ENCODE measurements around the gene LRFN2.

Gene LRFN2

GRCh38 chr6:40380271-40380670, 206.9 kb downstream of the LRFN2 start:
- DNase-seq (ENCODE audit: low read depth in 3 of 3, low spot score in 1 of 3) = no peak

GRCh38 chr6:40379811-40380210, 207.4 kb downstream of the LRFN2 start:
- no peak for DNase-seq (ENCODE audit: low read depth in 3 of 3, low spot score in 1 of 3)

GRCh38 chr6:40378725-40379074, 208.5 kb downstream of the LRFN2 start:
- no peak for DNase-seq (ENCODE audit: low read depth in 3 of 3, low spot score in 1 of 3)

GRCh38 chr6:40378071-40378724, 209.0 kb downstream of the LRFN2 start:
- no peak for DNase-seq (ENCODE audit: low read depth in 3 of 3, low spot score in 1 of 3)

- no peak for DNase-seq (ENCODE audit: low read depth in 3 of 3, low spot score in 1 of 3)
These were observed 209.9 kb downstream of the LRFN2 start for GRCh38 chr6:40377173-40377806.

- no peak for DNase-seq (ENCODE audit: low read depth in 3 of 3, low spot score in 1 of 3)
These were observed 211.0 kb downstream of the LRFN2 start for GRCh38 chr6:40376113-40376650.

- DNase-seq (ENCODE audit: low read depth in 3 of 3, low spot score in 1 of 3) = no peak
These were observed 213.9 kb downstream of the LRFN2 start for GRCh38 chr6:40373267-40373666.

GRCh38 chr6:40371621-40372020, 215.5 kb downstream of the LRFN2 start:
- no peak for DNase-seq (ENCODE audit: low read depth in 3 of 3, low spot score in 1 of 3)

- no peak for DNase-seq (ENCODE audit: low read depth in 3 of 3, low spot score in 1 of 3)
These were observed 216.1 kb downstream of the LRFN2 start for GRCh38 chr6:40371095-40371494.

GRCh38 chr6:40369891-40370290, 217.3 kb downstream of the LRFN2 start:
- DNase-seq (ENCODE audit: low read depth in 3 of 3, low spot score in 1 of 3) = no peak

GRCh38 chr6:40369042-40369441, 218.1 kb downstream of the LRFN2 start:
- DNase-seq (ENCODE audit: low read depth in 3 of 3, low spot score in 1 of 3) = no peak

- no peak for DNase-seq (ENCODE audit: low read depth in 3 of 3, low spot score in 1 of 3)
These were observed 224.3 kb downstream of the LRFN2 start for GRCh38 chr6:40362859-40363258.

- no peak for DNase-seq (ENCODE audit: low read depth in 3 of 3, low spot score in 1 of 3)
These were observed 227.4 kb downstream of the LRFN2 start for GRCh38 chr6:40359808-40360207.

GRCh38 chr6:40358473-40359460, 228.4 kb downstream of the LRFN2 start:
- DNase-seq (ENCODE audit: low read depth in 3 of 3, low spot score in 1 of 3) = no peak

- no peak for DNase-seq (ENCODE audit: low read depth in 3 of 3, low spot score in 1 of 3)
These were observed 230.8 kb downstream of the LRFN2 start for GRCh38 chr6:40356242-40356910.

GRCh38 chr6:40355532-40355931, 231.6 kb downstream of the LRFN2 start:
- no peak for DNase-seq (ENCODE audit: low read depth in 3 of 3, low spot score in 1 of 3)

- no peak for DNase-seq (ENCODE audit: low read depth in 3 of 3, low spot score in 1 of 3)
These were observed 232.1 kb downstream of the LRFN2 start for GRCh38 chr6:40355066-40355465.

- DNase-seq (ENCODE audit: low read depth in 3 of 3, low spot score in 1 of 3) = no peak
These were observed 233.2 kb downstream of the LRFN2 start for GRCh38 chr6:40353967-40354452.

GRCh38 chr6:40353197-40353966, 233.8 kb downstream of the LRFN2 start:
- no peak for DNase-seq (ENCODE audit: low read depth in 3 of 3, low spot score in 1 of 3)

- no peak for DNase-seq (ENCODE audit: low read depth in 3 of 3, low spot score in 1 of 3)
These were observed 234.5 kb downstream of the LRFN2 start for GRCh38 chr6:40352527-40353170.
